Activated CD4-positive, alpha-beta T cell treated with anti-CD3 and anti-CD28 coated beads, Interleukin-2, amount 50 U/mL, for 16 hours (primary cell): ENCODE results near the gene KPTN.
"Not testable (repeated sequence)": the region's sequence is repeated elsewhere in the genome, so short reads cannot be mapped to it uniquely, and the experiment has no call there.

Experiments
- DNase-seq: peaks from one replicate; pipeline ENCODE4 v3.0.0-alpha.2; 2020

KPTN gene

DNA sequence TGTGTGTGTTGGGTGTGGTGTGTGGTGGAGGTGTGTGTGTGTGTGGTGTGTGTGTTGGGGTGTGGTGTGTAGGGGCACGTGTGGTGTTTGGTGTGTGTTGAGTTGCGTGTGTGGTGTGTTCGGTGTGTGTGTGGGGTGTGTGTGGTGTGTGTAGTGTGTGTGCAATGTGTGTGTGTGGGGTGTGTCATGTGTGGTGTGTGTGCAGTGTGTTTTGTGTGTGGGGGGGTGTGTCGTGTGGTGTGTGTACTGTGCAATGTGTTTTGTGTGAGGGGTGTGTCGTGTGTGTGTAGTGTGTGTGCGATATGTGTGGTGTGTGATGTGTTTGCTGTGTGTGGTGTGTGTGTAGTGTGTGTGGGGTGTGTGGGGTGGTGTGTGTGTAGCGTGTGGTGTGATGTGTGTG lies 6.0 kb upstream of the KPTN start:
- DNase-seq: no peak

DNA sequence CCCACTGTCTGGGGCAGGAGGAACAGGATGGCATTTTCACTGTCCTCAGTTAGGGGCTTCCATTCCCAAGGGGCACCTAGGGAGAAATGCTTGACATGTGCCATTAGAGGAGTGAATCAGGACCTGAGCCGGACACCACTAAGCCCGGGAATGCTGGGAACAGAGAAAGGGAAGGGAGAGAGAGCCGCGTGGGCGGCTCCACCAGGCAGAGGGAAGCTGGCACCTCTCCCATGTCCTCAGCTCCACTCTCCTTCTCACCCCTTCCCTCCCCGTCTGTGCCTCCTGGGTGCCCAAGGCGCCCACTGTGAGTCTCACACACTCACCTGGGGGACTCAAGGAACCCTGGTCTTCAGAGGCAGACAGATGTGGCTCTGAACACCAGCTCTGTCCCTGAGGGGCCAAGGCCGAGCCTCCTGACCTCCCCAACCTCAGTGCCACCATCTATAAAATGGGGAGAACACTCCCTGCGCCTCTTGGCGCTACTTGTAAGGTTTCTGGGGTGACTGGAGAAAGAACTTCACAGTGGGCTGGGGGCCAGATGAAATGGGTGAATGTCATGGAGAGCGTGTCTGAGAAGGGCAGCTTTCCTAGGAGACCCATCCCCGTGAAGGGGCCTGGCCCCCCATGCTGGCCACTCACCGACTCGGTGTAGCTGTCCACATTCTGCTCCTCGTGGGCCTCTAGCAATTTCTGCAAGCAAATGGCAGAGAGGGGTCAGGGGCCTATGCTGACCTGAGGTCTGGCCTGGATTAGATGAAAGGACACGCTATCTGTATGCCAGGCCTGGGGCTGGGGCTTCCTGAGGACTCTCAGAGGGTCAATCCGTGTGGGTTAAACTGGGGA lies 5.3 kb upstream of the KPTN start:
- DNase-seq: no peak

- DNase-seq: no peak
Measured at GRCh38 chr19:47487551-47488515, 3.8 kb upstream of the KPTN start.

DNA sequence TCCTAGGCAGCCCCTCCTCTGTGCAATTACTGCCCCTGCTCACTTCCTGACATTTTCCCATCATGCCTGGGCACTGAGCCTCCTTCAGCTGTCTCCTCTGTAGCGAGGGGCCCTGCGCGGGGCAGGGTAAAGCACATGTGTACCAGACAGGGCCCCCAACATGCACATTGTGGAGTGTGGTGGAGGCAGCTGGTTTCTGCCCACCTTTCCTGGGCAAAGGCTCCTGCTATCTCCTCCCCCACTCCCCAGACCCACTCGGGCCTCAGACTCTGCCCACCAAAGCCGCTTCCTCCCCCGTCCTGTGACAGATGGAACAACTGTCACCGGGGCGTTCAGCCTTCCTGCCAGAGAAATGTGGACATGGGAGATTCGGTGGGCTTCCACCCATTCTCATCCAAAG lies 2.9 kb upstream of the KPTN start:
- no peak for DNase-seq

GRCh38 chr19:47486220-47486619 lies 2.2 kb upstream of the KPTN start:
- not testable (repeated sequence) for DNase-seq

- no peak for DNase-seq
Measured at GRCh38 chr19:47485210-47485609, 1.2 kb upstream of the KPTN start.

GRCh38 chr19:47483200-47483599 lies 819 bp downstream of the KPTN start:
- DNase-seq: no peak

DNA sequence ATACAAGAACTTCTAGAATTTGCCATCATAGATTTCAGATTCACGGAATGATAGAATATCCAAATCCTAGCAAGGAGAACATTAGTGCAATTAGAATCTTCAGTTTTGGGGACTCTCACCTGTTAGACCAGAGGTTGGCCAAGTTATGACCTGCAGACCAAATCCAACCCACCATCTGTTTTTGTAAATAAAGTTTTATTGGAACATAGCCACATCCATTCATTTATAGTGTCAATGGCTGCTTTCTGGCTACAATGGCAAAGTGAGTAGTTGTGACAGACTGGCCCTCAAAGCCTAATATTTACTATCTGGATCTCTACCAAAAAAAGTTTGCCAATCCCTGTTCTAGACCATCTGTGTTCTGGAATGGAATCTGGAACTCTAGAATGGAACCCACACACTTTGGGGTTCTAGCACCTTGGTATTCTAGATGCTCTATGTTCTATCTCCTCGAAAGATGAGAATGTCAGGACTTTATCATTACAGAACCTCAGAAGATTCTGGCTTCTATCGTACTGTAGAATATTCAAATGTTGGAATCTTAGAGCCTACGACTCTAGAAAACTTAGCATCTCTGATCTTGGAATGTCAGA lies 2.5 kb downstream of the KPTN start:
- DNase-seq: no peak

- no peak for DNase-seq
Measured at GRCh38 chr19:47480658-47481057, 3.4 kb downstream of the KPTN start.

DNA sequence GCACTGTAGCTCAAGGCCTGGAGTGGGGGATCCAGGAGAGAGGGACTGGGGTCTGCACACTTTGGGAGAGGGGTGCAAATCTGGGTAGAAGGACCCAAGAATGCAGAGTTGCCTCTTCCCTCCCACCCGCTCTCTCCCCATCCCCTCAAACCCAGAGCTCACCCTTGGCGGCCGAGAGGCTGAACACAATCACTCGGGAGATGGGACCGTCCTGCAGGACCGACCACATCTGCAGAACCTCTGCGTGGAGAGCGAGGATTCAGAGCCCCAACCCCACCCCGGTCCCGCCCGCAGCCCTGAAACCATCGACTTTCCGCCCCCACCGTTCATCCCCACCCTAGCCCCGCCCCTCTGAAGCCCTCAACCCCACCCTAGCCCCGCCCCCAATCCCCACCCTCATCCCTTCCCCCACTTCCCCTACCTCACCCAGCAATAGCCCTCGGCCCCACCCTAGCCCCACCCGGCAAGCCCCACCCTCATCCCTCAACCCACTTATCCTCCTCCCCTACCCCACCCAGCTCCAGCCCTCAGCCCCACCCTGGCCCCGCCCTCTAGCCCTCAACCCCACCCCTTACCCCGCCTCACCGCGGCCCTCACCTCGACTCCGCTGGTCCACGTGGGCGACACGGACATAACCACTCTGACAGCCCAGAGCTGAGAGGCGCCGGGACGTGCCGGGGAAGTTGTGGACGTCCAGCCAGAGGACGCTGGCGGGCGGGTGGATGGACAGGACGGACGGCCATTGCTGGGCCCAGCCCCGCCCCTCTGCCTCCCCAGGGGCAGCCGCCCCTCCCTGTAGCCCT lies 4.1 kb downstream of the KPTN start:
- no peak for DNase-seq

DNA sequence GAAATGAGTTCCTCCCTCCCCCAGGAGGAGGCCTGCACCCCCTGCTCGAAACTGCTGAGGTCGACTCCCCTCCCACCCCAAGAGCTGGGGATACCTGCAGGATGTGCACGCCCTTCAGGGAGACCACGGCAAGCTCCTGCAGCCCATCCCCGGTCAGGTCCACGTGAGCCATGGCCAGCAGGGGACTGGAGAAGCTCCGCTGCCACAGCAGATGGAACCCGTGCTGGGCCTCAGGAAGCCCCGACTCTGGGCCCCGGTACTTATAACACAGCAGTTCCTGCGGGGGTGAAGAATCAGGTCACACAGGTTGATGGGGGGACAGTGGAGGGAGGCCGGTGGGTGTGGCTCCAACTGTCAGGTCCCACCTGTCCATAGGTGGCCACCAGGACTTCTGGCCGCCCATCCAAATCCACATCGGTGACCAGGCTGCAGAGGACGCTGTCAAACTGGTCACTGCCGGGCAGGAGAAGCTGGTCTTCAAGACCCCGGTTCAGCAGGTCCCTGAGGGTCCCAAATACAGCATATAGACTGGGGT lies 7.5 kb downstream of the KPTN start:
- DNase-seq: no peak

GRCh38 chr19:47475465-47475864 lies 8.6 kb downstream of the KPTN start:
- no peak for DNase-seq

DNA sequence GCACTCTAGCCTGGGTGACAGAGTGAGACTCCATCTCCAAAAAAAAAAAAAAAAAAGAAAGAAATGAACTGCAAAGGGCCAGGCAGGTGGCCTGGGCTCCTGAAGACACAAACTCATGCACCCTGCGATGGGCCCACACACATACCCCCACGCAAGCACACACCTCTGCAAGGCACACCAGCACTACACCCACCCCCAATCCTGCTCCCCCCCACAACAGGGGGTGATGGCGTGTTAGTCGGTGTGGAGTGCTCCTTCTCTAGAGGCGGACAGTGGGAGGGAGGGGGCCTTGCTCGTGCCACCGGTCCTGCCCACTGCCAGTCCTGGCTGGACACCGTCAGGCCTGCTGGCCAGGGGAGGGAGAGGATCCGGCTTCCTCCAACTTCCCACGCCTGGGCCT lies 10.7 kb downstream of the KPTN start:
- no peak for DNase-seq

GRCh38 chr19:47471733-47472457 lies 12.1 kb downstream of the KPTN start, which contains the start of gene SLC8A2:
Gene SLC8A2, minus strand, starts transcription at chr19:47471893. Its CDS starts 5,490 bp downstream, at chr19:47466403.
- DNase-seq: peak; percentile 37

DNA sequence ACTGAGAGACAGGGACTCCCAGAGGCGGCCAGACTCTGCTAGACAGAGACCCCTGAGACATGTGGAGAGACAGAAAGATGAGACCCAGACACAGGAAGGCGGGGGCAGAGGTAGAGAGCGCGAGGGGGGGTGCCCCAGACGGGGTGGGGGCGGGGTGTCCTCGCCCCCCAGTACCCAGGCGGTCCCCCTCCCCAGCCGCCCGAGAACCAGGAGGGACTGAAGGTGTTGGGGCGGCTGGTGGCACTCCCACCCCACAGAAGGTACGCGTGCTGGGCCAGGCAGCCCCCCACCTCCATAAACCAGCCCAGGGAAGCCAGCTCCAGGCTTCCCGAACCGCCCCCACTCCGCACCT lies 12.7 kb downstream of the KPTN start:
- DNase-seq: no peak

- DNase-seq: no peak
Measured at GRCh38 chr19:47470447-47471195, 13.4 kb downstream of the KPTN start.

GRCh38 chr19:47469719-47470118 lies 14.3 kb downstream of the KPTN start:
- no peak for DNase-seq

- DNase-seq: no peak
Measured at GRCh38 chr19:47469363-47469700, 14.7 kb downstream of the KPTN start.

DNA sequence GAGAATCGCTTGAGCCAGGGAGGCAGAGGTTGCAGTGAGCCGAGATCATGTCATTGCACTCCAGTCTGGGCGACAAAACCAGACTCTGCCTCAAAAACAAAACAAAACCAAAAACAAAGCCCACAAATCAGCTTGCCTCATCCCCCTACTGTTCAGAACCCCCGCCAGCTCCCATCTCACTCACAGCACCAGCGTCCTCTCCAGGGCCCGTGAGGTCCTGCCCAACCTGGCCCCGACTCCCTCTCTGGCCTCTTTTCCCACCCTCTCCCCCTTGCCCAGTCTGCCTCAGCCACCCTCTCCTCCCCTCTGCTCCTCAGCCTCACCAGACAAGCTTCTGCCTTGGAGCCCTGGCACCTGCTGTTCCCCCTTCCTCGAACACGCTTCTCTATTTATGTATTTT lies 16.1 kb downstream of the KPTN start:
- DNase-seq: no peak

GRCh38 chr19:47465957-47466356 lies 18.1 kb downstream of the KPTN start:
- no peak for DNase-seq
